Left ventricle myocardium inferior (tissue), 1 donor: ENCODE measurements around the gene NOTUM. TPM values are rescaled to one million over a fixed set of nuclear protein-coding genes. Genes with fewer than 3 reads are reported as not detected.

ENCODE experiments used
- DNase-seq: peaks from one replicate; pipeline ENCODE4 v3.0.0-alpha.2; 2020
- H3K27ac ChIP-seq: fragments of 200-600 bp; replicated peaks from 2 replicates; pipeline ENCODE4 v1.8.0; 2021
- H3K27me3 ChIP-seq: fragments of 200-600 bp; 2 replicates; pipeline ENCODE4 v1.8.0; 2021; ENCODE audit warnings: low read depth
- H3K36me3 ChIP-seq: fragments of 200-600 bp; 2 replicates; pipeline ENCODE4 v1.8.0; 2021
- H3K4me1 ChIP-seq: fragments of 200-600 bp; 2 replicates; pipeline ENCODE4 v1.8.0; 2021
- H3K4me3 ChIP-seq: fragments of 200-600 bp; 2 replicates; pipeline ENCODE4 v1.8.0; 2021; ENCODE audit warnings: mild to moderate bottlenecking, moderate library complexity
- H3K9me3 ChIP-seq: fragments of 200-600 bp; replicated peaks from 2 replicates; pipeline ENCODE4 v1.8.0; 2021
- CTCF ChIP-seq: fragments of 200-600 bp; IDR thresholded peaks from 2 replicates; pipeline ENCODE4 v1.8.0; 2021; ENCODE audit warnings: antibody characterized with exemption, mild to moderate bottlenecking, borderline replicate concordance
- intact Hi-C: fragments of 100-400 bp; cut with micrococcal nuclease; formaldehyde crosslinking; loops from one replicate; pipeline ENCODE4 v1.11.0; 2022
- total RNA-seq: library from RNA; stranded (reverse); fragmentation: NEBNext Ultra II Directional; extraction: Animal tissue kit (Norgen Biotek cat#: 25700); gene quantifications from one replicate; pipeline ENCODE4 v1.2.1, GENCODE V29; 2021
- donor health status: DM: no; HTN: yes; CAD: no; lungs with severe emphysema.

NOTUM gene
- total RNA-seq, 1 donor from 2014 or later: not detected

DNA sequence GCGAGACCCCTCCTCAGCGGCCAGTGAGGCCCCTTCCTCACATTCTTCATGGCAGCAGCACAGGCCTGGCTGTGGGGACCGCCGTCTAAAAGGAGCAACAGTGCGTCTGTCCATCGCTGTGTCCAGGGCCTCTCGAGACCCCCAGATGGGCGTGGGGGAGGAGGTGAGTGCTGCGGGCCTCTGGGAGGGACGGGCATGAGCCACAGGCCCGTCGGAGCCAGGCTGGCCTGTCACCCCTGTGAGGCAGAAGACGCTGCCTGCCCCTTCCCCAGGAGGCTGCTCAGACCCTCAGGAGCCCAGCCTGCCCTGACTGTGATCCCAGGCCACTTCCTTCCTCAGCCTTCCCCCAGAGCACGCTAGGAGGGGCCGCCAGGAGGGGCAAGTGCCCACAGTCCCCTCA, 21.8 kb downstream of the NOTUM start:
- no peak overlapping the region for H3K27ac ChIP-seq
- H3K36me3 ChIP-seq: no peaks in the 10 kb centered on the region
- DNase-seq: no peak
- H3K27me3 ChIP-seq: peaks cover 34% of the 10 kb centered on the region
- intact Hi-C loops: no loop called here
- TF ChIP-seq CTCF: no peak
- no peaks in the 10 kb centered on the region for H3K9me3 ChIP-seq
- H3K4me1 ChIP-seq: peaks cover 47% of the 10 kb centered on the region
- no peak overlapping the region for H3K4me3 ChIP-seq

GRCh38 chr17:81935709-81936084, 25.3 kb downstream of the NOTUM start:
- no peaks in the 10 kb centered on the region for H3K36me3 ChIP-seq
- peaks cover 37% of the 10 kb centered on the region for H3K4me1 ChIP-seq
- no peak for TF ChIP-seq CTCF
- H3K9me3 ChIP-seq: no peaks in the 10 kb centered on the region
- peaks cover 25% of the 10 kb centered on the region for H3K27me3 ChIP-seq
- no peak overlapping the region for H3K27ac ChIP-seq
- no peak for DNase-seq
- H3K4me3 ChIP-seq: no peak overlapping the region
- intact Hi-C loops: no loop called here

- intact Hi-C loops: no loop called here
- no peak for TF ChIP-seq CTCF
Observed at GRCh38 chr17:81934850-81935708, 25.9 kb downstream of the NOTUM start.

DNA sequence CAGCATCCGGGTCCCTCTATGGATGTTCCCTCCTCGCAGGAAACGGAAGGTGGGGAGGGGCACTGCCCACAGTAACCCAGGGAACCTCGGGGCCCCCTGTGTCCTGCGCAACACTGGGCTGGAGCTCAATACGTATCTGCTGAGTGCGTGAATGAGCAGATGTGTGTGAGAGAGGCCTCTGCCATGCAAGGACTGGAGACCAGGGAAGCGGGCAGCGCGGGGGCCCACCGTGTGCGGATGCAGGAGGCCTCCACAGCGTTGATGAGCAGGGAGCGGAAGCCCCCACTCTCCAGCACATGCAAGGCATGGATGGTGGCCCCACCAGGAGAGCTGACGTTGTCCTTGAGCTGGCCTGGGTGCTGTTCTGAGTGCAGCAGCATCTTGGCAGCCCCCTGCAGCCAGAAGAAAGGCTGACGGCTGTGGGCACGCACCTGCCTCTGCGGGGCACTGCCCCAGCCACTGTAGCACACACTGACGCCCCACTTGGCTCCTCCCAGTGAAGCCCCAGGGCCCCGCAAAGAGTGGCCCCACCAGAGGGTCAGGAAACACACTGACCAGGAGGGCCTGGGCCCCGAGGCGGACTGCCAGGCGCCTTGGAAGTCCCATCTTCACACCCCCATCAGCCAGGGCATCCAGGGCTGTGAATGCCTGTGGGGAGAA, 26.8 kb downstream of the NOTUM start:
- no peak overlapping the region for H3K4me3 ChIP-seq
- no peak for DNase-seq
- peaks cover 22% of the 10 kb centered on the region for H3K4me1 ChIP-seq
- no peaks in the 10 kb centered on the region for H3K36me3 ChIP-seq
- intact Hi-C loops: no loop called here
- no peak for TF ChIP-seq CTCF
- no peak overlapping the region for H3K27ac ChIP-seq
- H3K9me3 ChIP-seq: no peaks in the 10 kb centered on the region
- peaks cover 17% of the 10 kb centered on the region for H3K27me3 ChIP-seq

More at GRCh38 chr17:81934850-81935708, 25.9 kb downstream of the NOTUM start:
- Histone ChIP-seq H3K27ac (no peak overlapping the region), H3K9me3 (no peaks in the 10 kb centered on the region), H3K36me3 (no peaks in the 10 kb centered on the region), H3K27me3 (peaks cover 25% of the 10 kb centered on the region), H3K4me3 (no peak overlapping the region), H3K4me1 (peaks cover 31% of the 10 kb centered on the region)
- no peak for DNase-seq

- Histone ChIP-seq H3K36me3 (no peaks in the 10 kb centered on the region), H3K27ac (no peak overlapping the region), H3K4me3 (no peak overlapping the region), H3K9me3 (no peaks in the 10 kb centered on the region), H3K4me1 (peaks cover 24% of the 10 kb centered on the region), H3K27me3 (peaks cover 21% of the 10 kb centered on the region)
- DNase-seq: no peak
- intact Hi-C loops: no loop called here
- TF ChIP-seq CTCF: no peak
Observed at GRCh38 chr17:81933178-81933699, 27.7 kb downstream of the NOTUM start.
